ENCODE measurements around the gene PSMD14.

DNA sequence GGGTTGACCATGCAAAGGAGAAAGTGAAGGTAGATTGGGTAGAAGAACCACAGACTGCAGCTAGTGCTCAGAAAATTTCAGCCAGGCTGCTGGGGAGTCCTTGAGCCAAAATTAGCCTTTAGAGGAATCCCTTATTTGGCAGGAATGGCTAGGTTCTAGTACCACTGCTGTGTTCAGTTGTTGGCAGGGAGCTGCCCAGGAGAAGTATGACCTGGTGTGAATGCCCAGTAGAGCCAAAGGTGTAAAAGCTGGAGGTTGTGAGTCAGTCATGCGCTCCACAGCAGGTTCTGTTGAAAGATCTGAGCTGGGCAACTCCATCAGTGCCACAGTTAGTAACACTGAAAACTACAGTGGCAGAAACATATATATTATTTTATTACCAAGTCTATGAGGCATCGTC, 71.5 kb downstream of the PSMD14 start:
- TF ChIP-seq, protein P1, sequence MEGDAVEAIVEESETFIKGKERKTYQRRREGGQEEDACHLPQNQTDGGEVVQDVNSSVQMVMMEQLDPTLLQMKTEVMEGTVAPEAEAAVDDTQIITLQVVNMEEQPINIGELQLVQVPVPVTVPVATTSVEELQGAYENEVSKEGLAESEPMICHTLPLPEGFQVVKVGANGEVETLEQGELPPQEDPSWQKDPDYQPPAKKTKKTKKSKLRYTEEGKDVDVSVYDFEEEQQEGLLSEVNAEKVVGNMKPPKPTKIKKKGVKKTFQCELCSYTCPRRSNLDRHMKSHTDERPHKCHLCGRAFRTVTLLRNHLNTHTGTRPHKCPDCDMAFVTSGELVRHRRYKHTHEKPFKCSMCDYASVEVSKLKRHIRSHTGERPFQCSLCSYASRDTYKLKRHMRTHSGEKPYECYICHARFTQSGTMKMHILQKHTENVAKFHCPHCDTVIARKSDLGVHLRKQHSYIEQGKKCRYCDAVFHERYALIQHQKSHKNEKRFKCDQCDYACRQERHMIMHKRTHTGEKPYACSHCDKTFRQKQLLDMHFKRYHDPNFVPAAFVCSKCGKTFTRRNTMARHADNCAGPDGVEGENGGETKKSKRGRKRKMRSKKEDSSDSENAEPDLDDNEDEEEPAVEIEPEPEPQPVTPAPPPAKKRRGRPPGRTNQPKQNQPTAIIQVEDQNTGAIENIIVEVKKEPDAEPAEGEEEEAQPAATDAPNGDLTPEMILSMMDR (IDR thresholded peaks at IDR 0.05; ENCODE audit: low read depth, low read length): no peak
- TF ChIP-seq, protein P2, sequence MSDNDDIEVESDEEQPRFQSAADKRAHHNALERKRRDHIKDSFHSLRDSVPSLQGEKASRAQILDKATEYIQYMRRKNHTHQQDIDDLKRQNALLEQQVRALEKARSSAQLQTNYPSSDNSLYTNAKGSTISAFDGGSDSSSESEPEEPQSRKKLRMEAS (IDR thresholded peaks at IDR 0.05; ENCODE audit: low read depth, low read length): no peak
